ENCODE results near the gene PKD1L1.

- TF ChIP-seq POLR2A (IDR thresholded peaks at IDR 0.05) = no peak
- TF ChIP-seq CTCF (IDR thresholded peaks at IDR 0.05) = no peak
Measured at GRCh38 chr7:47738563-47739166, 209.6 kb downstream of the PKD1L1 start.

All from heart left ventricle (tissue), 13 donors.